Lower leg skin (tissue), 3 donors: ENCODE data around the gene MAP3K15.

Experiments
- POLR2A ChIP-seq, 2 donors: fragments of 450-650 bp; IDR thresholded peaks; one replicate each; pipeline ENCODE4 v1.6.1; 2016 to 2017; ENCODE audit warnings: antibody characterized with exemption in 2 of 2, mild to moderate bottlenecking in 1 of 2, moderate library complexity in 1 of 2
- TF ChIP-seq, protein P1 (sequence below), 3 donors: fragments of 450-650 bp; IDR thresholded peaks; one replicate each; pipeline ENCODE4 v1.5.1; 2016; ENCODE audit warnings: antibody characterized with exemption in 3 of 3, mild to moderate bottlenecking in 3 of 3, moderate library complexity in 2 of 3

DNA sequence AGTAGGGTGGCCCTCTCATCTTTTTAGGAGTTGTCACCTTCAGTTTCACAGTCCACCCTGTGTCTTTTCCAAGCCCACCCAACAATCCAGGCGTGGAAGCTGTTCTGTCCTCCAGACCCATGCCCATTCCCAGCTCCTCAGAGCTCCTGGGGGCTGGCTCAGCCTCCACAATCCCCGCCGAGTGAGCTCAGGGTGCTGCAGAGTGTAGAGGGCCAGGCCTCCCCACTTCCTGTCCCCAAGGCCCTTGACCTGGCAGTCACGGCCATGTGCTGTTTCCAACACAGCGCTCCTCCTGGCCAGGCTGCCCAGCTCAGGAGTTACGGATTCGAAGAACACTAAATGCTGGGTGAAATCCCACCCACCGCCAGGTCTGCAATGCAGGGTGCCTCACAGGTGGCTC lies 139.8 kb downstream of the MAP3K15 start:
- TF ChIP-seq POLR2A (IDR thresholded peaks at IDR 0.05), result no peak
- TF ChIP-seq, protein P1, sequence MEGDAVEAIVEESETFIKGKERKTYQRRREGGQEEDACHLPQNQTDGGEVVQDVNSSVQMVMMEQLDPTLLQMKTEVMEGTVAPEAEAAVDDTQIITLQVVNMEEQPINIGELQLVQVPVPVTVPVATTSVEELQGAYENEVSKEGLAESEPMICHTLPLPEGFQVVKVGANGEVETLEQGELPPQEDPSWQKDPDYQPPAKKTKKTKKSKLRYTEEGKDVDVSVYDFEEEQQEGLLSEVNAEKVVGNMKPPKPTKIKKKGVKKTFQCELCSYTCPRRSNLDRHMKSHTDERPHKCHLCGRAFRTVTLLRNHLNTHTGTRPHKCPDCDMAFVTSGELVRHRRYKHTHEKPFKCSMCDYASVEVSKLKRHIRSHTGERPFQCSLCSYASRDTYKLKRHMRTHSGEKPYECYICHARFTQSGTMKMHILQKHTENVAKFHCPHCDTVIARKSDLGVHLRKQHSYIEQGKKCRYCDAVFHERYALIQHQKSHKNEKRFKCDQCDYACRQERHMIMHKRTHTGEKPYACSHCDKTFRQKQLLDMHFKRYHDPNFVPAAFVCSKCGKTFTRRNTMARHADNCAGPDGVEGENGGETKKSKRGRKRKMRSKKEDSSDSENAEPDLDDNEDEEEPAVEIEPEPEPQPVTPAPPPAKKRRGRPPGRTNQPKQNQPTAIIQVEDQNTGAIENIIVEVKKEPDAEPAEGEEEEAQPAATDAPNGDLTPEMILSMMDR (IDR thresholded peaks at IDR 0.05), result no peak
